Mucosa of gallbladder (tissue), 1 donor: ENCODE measurements around the gene MTHFD1L. TPM values are rescaled to one million over a fixed set of nuclear protein-coding genes. Genes with fewer than 3 reads are reported as not detected.
A peak's percentile ranks its signal among the peaks of the same experiment; 100 is the strongest.
"Not testable (repeated sequence)": the region's sequence is repeated elsewhere in the genome, so short reads cannot be mapped to it uniquely, and the experiment has no call there.

ENCODE experiments used
- DNase-seq: peaks from one replicate; pipeline ENCODE4 v3.0.0-alpha.2; 2020; ENCODE audit warnings: low spot score
- total RNA-seq: library from RNA; stranded (reverse); gene quantifications from one replicate; pipeline ENCODE4 v1.2.1, GENCODE V29; 2021
- donor health status: DM: no; HTN: no; CAD: no.

The MTHFD1L gene
- total RNA-seq, 1 donor from 2014 or later = 10.7 TPM

DNA sequence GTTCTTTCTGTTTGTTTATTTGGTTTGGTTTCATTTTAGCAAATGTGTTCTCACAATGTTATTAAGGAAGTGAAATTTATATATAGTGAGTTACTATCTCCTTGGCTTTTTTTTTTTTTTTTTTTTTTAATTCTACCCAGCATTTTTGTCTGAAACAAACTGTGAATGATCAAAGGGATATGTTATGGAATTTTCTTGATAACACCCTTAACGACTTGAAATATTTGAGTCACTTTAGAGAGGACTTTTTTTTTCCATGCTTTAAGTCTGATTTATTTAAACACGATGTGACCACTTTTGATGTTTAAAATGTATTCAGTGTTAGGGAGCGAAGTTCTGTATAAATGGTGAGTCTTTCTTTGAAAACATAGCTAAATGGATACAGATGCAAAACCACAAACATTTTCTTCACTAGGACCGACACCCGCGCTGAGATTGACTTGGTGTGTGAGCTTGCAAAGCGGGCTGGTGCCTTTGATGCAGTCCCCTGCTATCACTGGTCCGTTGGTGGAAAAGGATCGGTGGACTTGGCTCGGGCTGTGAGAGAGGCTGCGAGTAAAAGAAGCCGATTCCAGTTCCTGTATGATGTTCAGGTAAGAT, 149.7 kb downstream of the MTHFD1L start:
- no peak for DNase-seq

DNA sequence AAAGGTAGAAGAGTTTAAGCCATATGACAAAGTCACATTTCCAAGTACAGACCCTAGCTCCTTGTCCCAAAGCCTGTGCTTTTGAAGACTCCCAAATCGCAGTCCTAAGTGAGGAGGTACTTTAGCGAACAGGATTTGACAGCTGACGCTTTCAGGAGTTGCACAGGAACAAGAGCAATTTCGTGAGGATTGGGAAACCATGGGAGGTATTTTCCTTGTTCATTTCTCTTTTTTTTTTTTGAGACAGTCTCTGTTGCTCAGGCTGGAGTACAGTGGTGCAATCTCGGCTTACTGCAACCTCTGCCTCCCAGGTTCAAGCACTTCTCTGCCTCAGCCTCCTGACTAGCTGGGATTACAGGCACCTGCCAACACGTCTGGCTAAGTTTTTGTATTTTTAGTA, 150.6 kb downstream of the MTHFD1L start:
- DNase-seq = no peak

DNA sequence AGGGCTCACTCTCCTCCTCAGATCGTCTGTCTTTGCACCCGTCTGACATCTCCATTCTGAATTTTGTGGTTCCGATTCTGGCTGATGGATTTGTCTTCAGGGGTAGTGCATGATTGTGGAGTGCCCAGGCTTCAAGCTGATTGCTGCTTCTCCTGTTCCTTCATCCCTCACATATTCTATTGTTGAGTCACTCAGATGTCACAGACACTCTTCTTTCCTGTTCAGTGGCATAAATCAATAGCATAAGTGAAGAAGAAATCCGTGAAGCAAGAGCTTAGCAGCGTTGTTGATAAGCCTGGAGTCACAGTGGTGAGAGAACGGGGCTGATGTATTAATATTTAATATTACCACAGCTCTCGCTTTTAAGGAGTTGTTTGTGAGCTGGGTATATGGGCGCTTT, 152.5 kb downstream of the MTHFD1L start:
- no peak for DNase-seq

DNA sequence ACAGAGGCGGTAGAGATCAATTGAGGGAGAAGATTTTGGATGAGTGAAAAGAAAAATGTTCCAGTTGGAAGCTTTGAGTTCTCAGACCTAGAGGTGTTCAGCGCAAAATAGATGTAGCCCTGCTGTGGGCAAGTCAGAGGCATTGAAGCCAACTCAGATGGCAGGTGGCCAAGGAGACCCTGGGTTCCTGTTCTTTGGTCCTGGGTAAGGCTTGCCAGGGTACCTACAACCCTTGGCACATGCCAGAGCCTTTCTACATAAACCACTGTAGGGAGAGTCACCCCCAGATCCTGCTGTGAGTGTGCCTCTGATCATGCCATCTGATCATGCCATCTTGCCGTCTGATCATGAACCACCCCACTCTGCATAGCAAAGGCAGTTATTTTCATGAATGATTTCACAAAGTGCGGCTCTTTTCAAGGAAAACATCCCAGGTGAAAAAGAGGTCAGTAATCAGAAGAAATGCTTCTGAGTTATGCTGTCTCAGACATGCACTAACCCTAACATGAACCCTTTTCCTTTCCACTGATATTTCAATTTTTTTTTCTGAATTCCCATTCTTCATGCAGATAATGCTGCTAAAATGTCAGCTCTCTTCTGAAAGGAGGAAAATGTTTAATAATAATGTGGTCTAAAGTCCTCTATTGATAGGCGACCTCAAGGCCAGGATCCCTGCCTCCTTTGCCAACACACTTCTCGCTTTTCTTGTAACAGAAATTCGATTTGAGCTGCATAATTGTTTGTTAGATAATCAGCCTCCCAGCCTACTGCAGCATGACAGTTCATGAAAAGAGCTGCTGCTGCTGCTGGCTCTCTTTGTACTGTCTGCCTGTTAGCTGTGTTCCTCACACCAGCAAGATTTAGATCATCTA, 153.6 kb downstream of the MTHFD1L start:
- DNase-seq = peak; percentile 67

DNA sequence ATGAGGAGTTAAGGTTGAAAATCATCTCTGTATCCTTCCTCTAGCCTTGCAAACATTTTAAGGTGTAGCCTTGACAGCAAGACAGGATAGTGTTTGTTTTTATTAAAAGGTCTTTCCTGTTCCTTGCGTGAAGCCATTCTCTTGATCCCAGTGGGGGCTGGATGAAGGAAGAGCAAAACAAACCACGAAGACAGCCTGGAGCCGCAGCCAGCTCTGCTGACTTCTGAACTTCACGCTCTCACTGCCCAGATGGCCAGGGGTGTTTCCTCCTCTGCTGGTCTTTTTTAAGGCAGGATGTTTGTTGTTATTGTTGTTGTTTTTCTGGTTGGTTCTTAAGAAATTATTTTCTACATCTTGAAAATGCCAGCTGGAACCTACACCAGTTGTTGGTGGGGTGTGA, 156.4 kb downstream of the MTHFD1L start:
- DNase-seq = no peak

DNA sequence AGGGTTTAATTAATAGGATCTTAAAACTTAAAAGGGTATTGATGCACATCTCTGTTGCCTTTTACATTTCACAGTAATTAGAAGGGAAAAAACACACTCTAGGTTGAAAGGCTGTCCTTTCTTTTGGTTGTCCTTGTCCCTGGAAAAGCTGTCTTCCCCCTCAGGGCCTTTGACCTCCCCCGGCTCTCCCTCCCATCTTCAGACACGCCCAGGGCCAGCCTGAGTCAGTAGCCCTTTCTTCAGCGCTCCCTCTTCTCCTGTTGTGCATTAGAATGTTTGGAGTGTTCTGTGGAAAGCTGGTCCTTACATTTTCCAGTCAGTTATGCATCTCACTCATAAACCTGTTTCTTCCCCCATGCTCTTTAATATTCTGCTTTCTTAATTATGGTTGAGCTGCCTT, 157.0 kb downstream of the MTHFD1L start:
- no peak for DNase-seq

DNA sequence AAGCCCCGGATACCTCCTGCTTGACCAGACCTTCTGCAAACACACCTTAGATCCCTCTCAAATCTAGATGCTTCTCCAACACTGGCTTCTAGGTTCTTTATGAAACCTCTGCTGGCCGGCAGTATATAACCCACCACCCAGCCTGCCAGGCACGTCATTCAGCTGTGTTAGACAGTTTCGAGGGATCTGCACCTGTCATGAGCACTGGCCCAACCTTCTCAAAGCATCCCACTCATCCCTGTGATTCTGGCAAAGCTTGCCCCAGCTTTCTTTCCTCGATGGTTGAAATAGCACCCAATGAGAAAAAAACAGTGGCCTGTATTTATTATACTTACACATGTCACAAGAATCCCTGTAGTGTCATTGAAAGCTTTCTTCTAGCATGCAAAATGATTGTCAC, 157.8 kb downstream of the MTHFD1L start:
- no peak for DNase-seq

DNA sequence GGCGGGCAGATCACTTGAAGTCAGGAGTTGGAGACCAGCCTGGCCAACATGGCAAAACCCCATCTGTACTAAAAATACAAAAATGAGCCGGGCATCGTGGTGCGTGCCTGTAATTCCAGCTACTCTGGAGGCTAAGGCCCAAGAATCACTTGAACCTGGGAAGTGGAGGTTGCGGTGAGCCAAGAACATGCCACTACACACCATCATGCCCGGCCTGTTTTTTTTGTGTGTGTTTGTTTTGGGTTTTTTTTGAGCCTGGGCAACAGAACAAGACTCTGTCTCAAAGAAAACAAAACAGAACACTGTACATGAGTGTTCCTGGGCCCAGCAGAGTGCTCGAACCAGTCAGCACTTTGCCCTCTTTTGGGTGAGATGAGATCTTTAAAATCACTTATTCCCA, 159.1 kb downstream of the MTHFD1L start:
- DNase-seq = no peak

DNA sequence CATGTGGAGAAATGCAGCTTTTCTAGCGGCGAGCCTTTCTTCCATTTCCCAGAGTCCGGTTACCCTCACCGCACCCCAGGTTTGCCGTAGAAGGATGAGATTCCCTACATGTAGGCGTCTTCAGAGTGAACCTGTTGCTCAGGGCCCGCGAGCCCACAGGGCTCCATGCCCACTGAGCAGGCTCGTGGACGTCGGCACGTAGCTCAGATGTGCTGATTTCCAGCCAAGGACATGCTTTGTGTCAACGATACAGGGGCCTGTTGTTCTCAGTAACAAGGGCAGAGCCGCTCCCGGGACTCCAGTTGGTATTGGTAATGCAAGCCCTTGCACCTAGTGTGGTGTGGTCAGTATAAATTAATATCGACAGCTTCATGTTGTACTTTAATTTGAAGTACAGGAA, 159.6 kb downstream of the MTHFD1L start:
- no peak for DNase-seq

DNA sequence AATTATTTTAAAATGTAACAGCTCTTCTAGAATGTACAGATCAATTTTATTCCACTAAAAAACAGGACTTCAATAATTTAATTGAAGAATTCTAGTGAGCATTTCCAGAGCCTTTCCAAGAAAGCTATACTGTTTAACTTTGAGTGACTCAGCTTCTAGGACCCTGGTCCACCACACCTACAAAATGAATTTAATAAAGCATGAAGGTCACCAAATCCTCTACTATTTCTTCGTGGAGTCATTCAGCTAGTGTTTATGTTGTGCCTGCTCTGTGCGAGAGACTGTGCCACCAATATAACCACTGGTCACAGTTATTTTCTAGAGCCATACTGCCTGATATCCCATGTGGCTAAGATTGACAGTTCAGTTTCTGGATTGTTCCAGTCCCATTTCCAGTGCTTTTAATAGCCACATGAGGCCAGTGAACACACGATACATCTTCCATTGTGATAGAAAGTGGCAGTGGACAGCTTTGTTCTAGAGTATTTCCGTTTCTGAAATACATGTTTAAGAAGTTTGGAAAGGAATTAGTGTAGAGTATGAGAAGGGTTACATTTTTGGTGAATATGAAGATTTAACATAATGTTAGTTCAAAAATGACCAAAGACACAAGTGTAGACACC, 160.7 kb downstream of the MTHFD1L start:
- no peak for DNase-seq

DNA sequence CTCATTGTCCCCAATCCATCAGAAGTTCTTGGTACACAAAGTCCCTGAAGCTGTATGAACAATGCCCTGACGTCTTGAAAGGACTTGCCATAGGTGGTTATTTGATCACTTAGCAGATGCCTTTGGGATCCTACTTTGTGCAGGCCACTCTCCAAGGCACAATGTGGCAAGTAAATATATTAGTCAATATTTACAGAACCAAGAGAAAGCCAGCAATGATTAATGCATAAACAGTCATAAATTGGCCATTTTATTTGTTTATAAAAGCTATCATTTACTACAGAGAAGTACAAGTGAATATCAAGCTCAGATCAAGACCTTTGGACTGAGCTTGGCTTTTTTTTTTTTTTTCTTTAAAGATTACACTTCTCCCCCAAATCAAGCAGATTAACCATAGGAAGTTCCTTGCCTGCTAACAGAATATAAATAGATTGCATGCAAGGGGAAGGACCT, 161.8 kb downstream of the MTHFD1L start:
- DNase-seq = no peak

DNA sequence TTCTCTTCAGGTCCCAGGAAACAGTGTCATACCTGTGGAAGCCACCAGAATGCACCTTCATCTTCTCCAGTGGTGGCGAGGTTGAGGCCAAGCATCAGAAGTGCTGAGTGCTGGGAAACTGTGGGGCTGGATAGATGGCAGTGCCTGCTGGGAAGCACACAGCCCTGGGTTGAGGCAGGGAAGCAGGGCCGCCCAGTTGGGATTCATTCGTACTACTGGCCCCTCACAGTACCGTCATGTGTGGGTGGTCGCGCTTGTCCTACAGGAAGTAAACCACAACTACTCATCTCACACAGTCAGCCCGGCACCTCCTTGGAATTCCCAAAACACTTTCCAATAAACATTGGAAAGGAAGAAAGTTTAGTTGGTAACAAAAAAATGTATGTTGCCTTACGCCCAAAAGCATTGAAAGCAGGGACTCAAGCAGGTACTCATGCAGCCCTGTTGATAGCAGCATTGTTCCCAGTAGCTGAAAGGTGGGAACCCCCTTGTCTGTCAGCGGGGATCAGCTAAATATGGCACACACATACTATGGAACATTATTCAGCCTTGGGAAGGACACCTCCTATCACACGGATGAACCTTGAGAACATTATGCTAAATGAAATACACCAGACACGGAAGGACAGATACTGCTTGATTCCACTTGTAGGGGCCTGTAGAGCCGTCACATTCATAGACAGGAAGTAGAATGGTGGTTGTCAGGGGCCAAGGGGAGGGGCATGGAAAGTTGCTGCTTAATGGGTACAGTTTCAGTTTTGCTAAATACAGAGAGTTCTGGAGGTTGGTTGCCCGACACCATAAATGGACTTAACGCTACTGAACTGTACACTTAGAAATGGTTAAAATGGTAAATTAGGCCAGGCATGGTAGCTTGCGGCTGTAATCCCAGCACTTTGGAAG, 162.7 kb downstream of the MTHFD1L start:
- no peak for DNase-seq

DNA sequence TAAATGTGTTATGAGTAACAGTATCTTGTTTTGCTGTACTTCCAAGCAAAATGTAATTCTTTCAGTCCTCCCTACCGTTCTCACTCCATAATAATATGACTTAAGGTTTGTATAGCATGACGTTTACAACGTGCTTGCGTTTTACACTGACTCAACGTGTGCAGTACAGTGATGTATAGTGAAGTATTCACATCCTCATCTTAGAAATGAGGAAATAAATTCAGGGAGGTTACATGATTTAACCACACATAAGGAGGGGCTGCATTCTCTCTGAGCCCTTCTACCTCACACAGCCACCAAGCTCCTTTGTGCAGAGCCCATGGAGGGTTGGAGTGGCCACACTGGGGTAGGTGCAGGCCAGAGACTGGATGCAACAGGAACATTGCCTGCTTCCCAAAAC, 164.5 kb downstream of the MTHFD1L start:
- no peak for DNase-seq

DNA sequence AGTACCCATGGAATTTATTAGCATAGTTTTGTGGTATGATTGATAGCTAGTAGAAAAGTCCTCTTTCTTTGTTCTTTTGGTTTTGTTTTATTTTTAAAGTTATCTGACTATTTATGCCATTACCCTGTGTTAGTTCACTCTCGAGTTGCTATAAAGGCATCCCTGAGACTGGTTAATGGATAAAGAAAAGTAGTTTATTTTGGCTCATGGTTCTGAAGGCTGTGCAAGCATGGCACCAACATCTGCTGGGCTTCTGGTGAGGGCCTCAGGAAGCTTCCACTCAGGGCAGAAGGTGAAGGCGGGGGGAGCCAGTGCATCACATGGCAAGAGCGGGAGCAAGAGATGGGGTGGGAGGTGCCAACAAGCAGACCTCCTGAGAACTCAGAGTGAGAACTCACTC, 166.5 kb downstream of the MTHFD1L start:
- DNase-seq = no peak

DNA sequence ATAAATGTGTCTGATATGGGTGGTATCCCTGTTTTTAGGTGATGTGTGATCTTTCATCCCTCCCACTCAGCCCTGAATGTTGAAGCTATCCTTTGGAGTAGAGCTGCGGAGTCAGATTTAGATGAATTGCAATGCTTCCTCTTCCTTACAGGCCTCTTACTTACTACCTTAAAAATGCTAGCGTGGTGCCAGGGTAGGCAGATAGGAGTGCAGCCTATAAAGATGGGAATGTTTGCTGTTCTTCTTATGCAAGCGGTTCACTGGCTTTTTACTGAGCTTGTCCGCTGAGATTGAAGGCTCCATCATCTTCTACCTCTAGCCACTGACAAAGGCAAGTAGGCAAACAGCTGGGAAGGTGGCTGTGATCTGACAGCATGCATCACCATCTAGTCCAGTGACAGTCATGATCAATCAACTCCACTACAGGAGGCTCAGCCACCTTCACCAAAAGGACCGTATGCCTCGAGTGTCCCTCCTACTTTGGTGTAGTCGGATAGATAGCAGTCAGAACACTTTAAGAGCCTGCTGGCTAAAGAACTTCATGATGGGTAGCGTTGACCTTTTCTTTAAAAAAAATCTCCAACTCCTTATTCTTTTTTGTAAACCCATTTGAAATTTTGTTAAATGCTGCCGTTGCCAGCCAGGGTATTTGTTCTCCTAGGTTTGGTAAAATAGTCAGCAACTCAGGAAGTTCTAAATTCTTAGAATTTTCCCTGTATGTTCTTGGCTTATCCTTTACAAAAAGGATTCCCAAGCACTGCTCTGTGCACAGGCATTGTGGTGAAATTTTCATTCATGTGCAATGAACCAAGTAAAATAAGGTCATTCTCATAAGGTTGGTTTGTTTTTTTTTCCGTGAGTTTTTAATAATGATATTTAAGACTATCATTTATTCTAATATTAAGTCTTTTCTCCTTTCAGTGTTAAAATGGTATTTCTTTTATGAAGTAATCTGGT, 169.6 kb downstream of the MTHFD1L start:
- no peak for DNase-seq

DNA sequence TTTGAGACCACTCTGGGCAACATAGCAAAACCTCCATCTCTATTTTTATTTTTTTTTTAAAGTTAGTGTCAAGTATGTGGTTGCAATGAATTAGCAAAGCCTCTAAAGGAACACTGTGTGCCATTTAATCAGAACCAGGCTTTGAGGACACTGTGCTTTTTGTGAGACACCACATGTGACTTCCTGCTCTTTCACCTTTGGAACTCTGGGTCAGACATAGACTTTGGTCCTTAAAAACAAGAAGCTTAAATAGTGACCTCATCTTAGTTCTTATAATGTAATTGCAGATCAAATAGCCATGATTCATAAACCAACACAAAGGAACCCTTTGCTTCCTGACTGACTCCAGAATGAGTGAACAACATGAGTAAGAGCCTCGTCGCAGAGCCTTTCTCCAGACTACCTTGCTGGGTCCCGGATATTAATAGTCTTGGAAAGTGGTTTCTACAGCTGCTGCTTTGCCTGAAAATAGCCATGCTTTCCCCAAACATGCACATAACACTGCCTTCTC, 170.8 kb downstream of the MTHFD1L start:
- DNase-seq = not testable (repeated sequence)

DNA sequence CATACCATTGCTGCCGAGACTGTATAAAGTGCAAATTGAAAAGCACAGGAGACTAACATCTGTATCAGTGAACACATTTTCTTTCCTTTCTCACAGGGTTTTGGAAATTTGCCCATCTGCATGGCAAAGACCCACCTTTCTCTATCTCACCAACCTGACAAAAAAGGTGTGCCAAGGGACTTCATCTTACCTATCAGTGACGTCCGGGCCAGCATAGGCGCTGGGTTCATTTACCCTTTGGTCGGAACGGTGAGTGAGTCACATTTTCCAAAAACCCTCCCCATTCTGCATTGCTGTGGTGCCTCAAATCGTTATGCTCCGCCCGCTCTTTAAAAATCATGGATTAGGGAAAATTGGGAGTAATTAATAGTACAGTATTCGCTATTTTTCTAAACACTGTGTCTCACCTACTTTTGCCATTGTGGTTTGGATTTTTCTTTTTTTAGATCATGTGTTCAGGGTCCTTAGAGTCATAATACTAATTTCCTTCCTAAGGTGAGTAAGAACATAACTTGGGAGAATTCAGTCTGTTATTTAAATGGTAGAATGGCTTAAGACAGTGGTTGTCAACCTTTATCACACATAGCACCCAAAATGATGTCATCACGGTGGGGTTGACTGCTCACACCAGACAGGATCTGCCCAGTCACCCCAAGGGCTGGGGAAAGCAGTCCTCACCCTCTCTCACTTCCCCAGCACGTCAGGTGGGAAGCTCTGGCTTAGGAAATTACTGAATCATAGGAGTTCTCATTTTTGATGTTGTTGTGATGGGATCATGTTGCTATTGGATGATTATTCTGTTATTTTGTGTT, 171.6 kb downstream of the MTHFD1L start:
- DNase-seq = no peak

DNA sequence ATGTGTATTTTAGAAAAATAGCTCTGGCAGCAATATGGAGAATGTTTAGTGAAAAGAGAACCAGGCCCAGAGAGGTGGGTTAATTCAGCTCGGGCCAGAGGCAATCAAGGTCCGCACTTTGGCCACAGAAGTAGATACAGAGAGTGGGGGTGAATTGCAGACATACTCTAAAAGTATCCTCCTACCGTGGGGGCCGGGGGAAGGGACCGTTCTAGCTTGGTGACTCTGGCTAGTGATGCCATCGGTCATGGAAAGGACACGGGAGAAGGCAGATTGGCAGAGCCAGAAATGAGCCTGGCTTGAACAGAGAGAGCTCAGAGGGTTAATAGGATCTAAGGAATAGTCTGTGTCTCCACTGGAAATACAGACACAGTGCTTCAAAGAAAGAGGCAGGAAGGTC, 173.1 kb downstream of the MTHFD1L start:
- DNase-seq = no peak

DNA sequence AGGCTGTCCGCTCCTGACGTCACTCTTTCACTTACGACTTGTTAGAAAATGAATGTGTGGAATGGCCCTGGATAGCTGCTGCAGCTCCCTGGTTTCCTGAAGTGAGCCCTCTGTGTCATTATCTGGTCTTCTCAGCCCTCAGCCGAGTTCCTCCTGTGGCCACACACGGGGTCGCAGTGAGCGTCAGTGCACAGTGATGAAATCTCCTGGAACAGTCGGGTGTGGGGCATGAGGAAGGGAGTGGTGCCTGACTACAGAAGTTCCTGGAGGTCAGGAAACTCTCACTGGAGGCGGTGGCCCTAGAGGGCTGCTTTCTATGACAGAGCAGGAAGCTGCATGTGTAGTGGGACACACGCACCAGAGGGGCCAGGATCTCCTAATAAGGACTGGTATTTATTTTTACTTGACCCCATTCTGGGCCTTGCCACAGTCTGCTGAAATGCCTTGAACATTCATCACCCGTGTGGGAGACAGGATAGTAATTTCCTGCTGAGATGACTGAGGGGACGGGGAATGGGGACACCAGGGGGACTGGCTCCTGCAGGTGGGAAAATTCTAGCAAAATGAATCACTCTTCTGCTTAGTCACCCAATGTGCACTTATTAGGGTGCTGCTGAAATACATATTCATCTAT, 175.5 kb downstream of the MTHFD1L start:
- DNase-seq = peak; percentile 76
